ENCODE data around the gene DRC1. TPM values are rescaled to one million over a fixed set of nuclear protein-coding genes. Genes with fewer than 3 reads are reported as not detected.

The DRC1 gene
- total RNA-seq, 6 experiments from 2014 or later: not detected

DNA sequence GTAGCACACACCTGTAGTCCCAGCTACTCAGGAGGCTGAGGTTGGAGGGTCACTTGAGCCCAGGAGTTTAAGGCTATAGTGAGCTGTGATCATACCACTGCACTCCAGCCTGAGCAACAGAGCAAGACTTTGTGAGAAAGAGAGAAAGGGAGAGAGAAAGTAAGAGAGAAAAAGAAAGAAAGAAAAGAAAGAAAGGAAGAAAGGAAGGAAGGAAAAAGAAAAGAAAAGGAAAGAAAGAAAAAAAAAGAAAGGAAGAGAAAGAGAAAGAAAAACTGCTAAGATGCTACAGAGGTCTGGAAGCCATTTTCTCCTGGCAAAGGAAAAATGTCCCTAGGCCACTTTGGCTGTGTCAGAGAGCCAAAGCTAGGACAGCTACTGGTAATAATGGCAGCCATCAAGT is 30.6 kb downstream of the DRC1 start:
- Mint-ChIP-seq H3K4me1 (ENCODE audit: low read depth) (no peaks in the 10 kb centered on the region), H3K9me3 (no peaks in the 10 kb centered on the region), H3K36me3 (ENCODE audit: low read depth) (no peaks in the 10 kb centered on the region), H3K27ac (no peak overlapping the region), H3K27me3 (ENCODE audit: insufficient read depth) (peaks cover 25% of the 10 kb centered on the region), H3K4me3 (no peak overlapping the region)
- TF ChIP-seq, protein P1, sequence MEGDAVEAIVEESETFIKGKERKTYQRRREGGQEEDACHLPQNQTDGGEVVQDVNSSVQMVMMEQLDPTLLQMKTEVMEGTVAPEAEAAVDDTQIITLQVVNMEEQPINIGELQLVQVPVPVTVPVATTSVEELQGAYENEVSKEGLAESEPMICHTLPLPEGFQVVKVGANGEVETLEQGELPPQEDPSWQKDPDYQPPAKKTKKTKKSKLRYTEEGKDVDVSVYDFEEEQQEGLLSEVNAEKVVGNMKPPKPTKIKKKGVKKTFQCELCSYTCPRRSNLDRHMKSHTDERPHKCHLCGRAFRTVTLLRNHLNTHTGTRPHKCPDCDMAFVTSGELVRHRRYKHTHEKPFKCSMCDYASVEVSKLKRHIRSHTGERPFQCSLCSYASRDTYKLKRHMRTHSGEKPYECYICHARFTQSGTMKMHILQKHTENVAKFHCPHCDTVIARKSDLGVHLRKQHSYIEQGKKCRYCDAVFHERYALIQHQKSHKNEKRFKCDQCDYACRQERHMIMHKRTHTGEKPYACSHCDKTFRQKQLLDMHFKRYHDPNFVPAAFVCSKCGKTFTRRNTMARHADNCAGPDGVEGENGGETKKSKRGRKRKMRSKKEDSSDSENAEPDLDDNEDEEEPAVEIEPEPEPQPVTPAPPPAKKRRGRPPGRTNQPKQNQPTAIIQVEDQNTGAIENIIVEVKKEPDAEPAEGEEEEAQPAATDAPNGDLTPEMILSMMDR (IDR thresholded peaks at IDR 0.05): no peak
- no peak for DNase-seq

DNA sequence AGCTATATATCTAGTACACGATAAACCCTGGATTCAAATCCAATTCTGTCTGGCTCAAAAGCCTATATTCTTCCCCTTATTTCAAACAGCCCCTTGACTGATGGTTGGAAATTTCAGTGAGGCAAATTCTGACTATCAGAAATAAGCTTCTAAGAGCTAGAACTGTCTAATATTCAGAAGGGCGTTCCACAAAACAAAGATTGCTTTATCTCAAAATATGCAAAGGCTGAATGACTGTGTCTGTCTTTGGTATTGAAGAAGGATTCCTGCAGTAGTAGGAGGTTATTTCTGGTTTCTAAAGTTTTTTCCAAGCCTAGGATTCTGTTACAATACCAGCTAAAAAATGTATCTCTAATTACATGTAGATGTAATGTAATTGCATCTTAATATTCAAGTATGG is 31.1 kb downstream of the DRC1 start:
- H3K4me1 Mint-ChIP-seq (ENCODE audit: low read depth): no peaks in the 10 kb centered on the region
- DNase-seq: no peak
- H3K27ac Mint-ChIP-seq: no peak overlapping the region
- TF ChIP-seq, protein P1 (IDR thresholded peaks at IDR 0.05): no peak
- no peak overlapping the region for H3K4me3 Mint-ChIP-seq
- no peaks in the 10 kb centered on the region for H3K36me3 Mint-ChIP-seq (ENCODE audit: low read depth)
- peaks cover 25% of the 10 kb centered on the region for H3K27me3 Mint-ChIP-seq (ENCODE audit: insufficient read depth)
- no peaks in the 10 kb centered on the region for H3K9me3 Mint-ChIP-seq

DNA sequence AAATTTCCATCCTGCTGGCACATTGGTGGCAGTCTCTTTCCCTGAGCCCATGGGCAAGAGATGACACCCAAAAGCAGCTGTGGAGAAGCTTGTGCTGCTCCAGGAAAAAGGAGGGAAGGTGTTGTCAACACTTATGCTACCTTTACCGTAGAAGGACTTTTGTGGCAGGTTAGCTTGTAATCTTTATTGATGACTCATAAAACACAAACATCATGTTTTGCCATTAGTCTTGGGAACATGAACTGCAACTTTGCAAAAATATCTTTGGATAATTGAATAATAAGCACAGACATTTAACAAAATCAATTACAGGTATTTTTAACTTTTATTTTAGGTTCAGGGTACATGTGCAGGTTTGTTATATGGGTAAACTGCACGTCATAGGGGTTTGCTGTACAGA is 33.4 kb downstream of the DRC1 start:
- Mint-ChIP-seq H3K4me3 (no peak overlapping the region), H3K9me3 (no peaks in the 10 kb centered on the region), H3K4me1 (ENCODE audit: low read depth) (peaks cover 14% of the 10 kb centered on the region), H3K27me3 (ENCODE audit: insufficient read depth) (peaks cover 21% of the 10 kb centered on the region), H3K27ac (no peak overlapping the region), H3K36me3 (ENCODE audit: low read depth) (no peaks in the 10 kb centered on the region)
- no peak for DNase-seq
- TF ChIP-seq, protein P1 (IDR thresholded peaks at IDR 0.05): no peak

DNA sequence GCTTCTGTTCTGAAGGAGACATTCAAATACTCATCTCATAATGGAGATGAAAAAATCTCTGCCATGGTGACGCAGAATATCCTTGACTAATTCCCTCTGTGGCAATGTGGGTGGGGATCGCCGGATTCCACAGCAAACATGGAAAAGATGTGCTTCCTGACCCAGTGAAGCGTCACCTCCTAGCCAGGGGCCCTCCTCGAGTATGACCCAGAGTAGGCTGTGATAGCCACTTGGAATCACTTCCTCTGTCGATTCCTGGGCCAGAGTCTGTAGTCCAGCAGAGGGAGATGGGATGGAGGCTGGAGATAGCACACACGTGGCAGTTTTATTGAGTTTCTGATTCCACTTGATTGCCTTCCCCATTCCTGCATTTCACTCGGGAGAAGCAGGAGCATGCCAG is 36.8 kb downstream of the DRC1 start:
- Mint-ChIP-seq H3K4me3 (no peak overlapping the region), H3K27me3 (ENCODE audit: insufficient read depth) (peaks cover 13% of the 10 kb centered on the region), H3K9me3 (no peaks in the 10 kb centered on the region), H3K27ac (peak overlapping the region; percentile 76), H3K4me1 (ENCODE audit: low read depth) (peaks cover 14% of the 10 kb centered on the region), H3K36me3 (ENCODE audit: low read depth) (no peaks in the 10 kb centered on the region)
- TF ChIP-seq, protein P1 (IDR thresholded peaks at IDR 0.05): no peak
- peak; percentile 5 for DNase-seq

DNA sequence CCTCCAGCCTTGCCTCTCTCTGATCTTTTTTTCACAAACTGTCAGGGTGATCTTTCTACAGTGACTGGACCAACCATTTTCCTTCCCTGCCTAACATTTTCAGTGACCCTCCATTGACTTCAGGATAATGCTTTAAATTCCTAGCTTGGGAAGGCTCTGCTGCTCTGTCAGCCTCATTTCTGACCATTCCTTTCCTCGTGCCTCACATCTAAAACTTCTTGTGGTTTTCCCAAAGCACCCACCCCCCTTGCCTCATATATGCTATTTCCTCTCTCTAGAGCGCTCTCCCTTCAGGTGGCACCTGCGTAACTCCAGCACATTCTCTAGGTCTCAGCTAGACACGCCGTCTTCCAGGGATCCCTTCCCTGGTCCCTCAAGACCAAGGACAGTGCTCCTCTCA is 37.2 kb downstream of the DRC1 start:
- H3K27me3 Mint-ChIP-seq (ENCODE audit: insufficient read depth): peaks cover 13% of the 10 kb centered on the region
- no peak overlapping the region for H3K4me3 Mint-ChIP-seq
- DNase-seq: no peak
- H3K36me3 Mint-ChIP-seq (ENCODE audit: low read depth): no peaks in the 10 kb centered on the region
- H3K27ac Mint-ChIP-seq: peak overlapping the region; percentile 76
- peaks cover 14% of the 10 kb centered on the region for H3K4me1 Mint-ChIP-seq (ENCODE audit: low read depth)
- TF ChIP-seq, protein P1 (IDR thresholded peaks at IDR 0.05): no peak
- H3K9me3 Mint-ChIP-seq: no peaks in the 10 kb centered on the region

DNA sequence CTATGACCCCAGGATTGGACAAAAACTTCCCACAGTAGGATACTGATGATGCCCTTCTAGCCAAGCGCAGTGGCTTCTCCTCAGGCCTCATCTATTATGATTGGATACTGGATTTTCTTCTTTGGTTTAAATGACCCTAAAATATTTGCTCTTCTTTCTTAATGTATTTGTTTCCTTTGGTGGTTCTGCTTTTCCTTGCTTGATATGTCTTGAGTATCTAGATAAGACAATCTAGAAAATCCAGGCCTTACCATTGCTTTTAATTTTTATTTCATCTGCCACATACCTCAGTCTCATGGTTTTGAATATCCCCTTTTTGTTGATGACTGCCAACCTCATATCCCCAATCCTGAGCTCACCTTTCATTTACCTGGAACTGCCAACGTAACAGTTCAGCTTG is 40.6 kb downstream of the DRC1 start:
- H3K27ac Mint-ChIP-seq: no peak overlapping the region
- peaks cover 14% of the 10 kb centered on the region for H3K4me1 Mint-ChIP-seq (ENCODE audit: low read depth)
- TF ChIP-seq, protein P1 (IDR thresholded peaks at IDR 0.05): no peak
- H3K4me3 Mint-ChIP-seq: no peak overlapping the region
- H3K36me3 Mint-ChIP-seq (ENCODE audit: low read depth): no peaks in the 10 kb centered on the region
- no peak for DNase-seq
- no peaks in the 10 kb centered on the region for H3K9me3 Mint-ChIP-seq
- peaks cover 15% of the 10 kb centered on the region for H3K27me3 Mint-ChIP-seq (ENCODE audit: insufficient read depth)
